Body of pancreas (tissue), 4 donors: Measurements from ENCODE around the gene RPS16. TPM values are rescaled to one million over a fixed set of nuclear protein-coding genes. Genes with fewer than 3 reads are reported as not detected.

Experiments used
- ATAC-seq: fragments of 150-250 bp; one replicate; pipeline ENCODE4 v1.9.1; 2016
- DNase-seq, 4 donors: peaks; one replicate each; pipeline ENCODE4 v3.0.0-alpha.2; 2019
- H3K27ac ChIP-seq, 4 donors: fragments of 200-600 bp; sonication (generic); 1 replicate in 3 of 4; 2 replicates in 1 of 4; pipeline versions ENCODE4 v1.5.1 to v1.6.1; 2016 to 2019; ENCODE audit warnings: mild to moderate bottlenecking in 1 of 4, mixed read lengths in 1 of 4, moderate library complexity in 1 of 4
- H3K27me3 ChIP-seq, 2 donors: fragments of 200-600 bp; sonication (generic); one replicate each; pipeline ENCODE4 v1.6.0; 2016; ENCODE audit warnings: mild to moderate bottlenecking in 1 of 2
- H3K36me3 ChIP-seq, 2 donors: fragments of 200-600 bp; sonication (generic); replicated peaks in 1 of 2; 2 replicates each; pipeline ENCODE4 v1.5.1; 2016; ENCODE audit warnings: low read depth in 2 of 2; ENCODE audit not compliant: insufficient read depth in 1 of 2
- H3K4me1 ChIP-seq: fragments of 200-600 bp; sonication (generic); one replicate; pipeline ENCODE4 v1.6.0; 2016
- H3K4me3 ChIP-seq, 2 donors: fragments of 200-600 bp; sonication (generic); 1 replicate in 1 of 2; 2 replicates in 1 of 2; pipeline ENCODE4 v1.5.1; 2016 to 2019
- H3K9me3 ChIP-seq, 3 donors: fragments of 200-600 bp; sonication (generic); 1 replicate in 2 of 3; 2 replicates in 1 of 3; pipeline ENCODE4 v1.5.1; 2016
- POLR2A ChIP-seq, 3 donors: fragments of 450-650 bp; IDR thresholded peaks; one replicate each; pipeline ENCODE4 v1.6.1; 2016; ENCODE audit warnings: antibody characterized with exemption in 3 of 3, mild to moderate bottlenecking in 2 of 3
- WGBS, 2 donors: methylation state at CpG; one replicate each; pipeline ENCODE4 v1.1.5; 2017; 5-methylcytosine and 5-hydroxymethylcytosine counted together
- intact Hi-C: fragments of 100-400 bp; cut with DNase I; formaldehyde crosslinking; loops from one replicate; pipeline ENCODE4 v1.15.1; 2023
- total RNA-seq, 2 donors: library from RNA; depleted of rRNA; stranded (reverse); fragments of >200 nt; gene quantifications; one replicate each; pipeline ENCODE4 v1.1.0, GENCODE V29; 2016
- TF ChIP-seq, protein P1 (sequence below), 7 experiments: fragments of 450-650 bp in 4 of 7; fragments of 200-600 bp in 3 of 7; sonication (generic) in 3 of 7; IDR thresholded peaks; one replicate each; pipeline ENCODE4 v1.5.1; 2016 to 2019; ENCODE audit warnings: antibody characterized with exemption in 7 of 7

Gene RPS16
- total RNA-seq, 2 donors from 2014 or later = 573 to 1,475 TPM

DNA sequence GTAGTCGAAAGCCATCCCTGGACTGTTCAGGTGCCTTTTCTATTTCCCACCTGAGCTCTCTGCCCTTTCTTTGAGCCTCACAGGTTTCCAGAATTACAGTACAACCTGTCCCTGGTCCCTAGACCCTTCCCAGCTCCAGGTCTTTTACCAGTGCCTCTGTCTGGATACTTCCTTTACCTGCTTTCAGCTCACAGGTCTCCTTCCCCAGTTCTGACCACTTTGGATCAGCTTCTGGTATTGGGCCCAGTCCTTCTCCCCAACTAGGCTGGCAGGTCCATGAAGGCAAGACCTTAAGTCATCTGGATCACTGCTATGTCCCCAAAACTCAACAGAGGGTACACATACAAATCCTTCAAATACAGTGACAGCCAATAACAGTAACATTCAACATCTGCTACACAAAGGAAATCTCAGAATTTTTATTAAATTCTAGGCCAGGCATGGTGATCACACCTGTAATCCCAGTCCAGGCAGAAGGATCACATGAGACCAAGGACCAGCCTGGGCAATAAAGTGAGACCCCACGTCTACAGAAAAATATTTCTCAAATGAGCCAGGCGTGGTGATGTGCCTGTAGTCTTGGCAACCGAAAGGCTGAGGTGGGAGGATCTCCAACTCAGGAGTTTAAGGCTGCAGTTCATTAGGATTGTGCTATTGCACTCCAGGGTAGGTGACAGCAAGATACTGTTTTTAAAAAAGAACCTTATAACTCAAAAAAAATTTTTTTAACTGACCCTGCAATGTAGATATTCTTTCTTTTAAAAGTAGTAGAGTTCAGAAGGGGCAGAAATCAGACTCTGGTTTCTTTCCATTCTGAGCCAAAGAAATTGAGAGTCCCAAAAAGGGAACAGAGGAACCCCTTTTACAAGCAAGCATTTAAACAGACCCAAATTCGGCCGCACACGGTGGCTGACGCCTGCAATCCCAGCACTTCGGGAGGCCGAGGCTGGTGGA is 1.3 kb downstream of the RPS16 start:
- Histone ChIP-seq H3K9me3 (no peaks in the 10 kb centered on the region), H3K27ac (peak overlapping the region in 2 of 4 donors; percentile 78 to 86), H3K4me3 (peak overlapping the region; percentile 41 to 98), H3K36me3 (peaks cover 0 to 13% of the 10 kb centered on the region in 2 donors), H3K4me1 (peaks cover 28% of the 10 kb centered on the region), H3K27me3 (no peaks in the 10 kb centered on the region)
- DNase-seq (no peak), ATAC-seq (no peak)
- TF ChIP-seq, protein P1, sequence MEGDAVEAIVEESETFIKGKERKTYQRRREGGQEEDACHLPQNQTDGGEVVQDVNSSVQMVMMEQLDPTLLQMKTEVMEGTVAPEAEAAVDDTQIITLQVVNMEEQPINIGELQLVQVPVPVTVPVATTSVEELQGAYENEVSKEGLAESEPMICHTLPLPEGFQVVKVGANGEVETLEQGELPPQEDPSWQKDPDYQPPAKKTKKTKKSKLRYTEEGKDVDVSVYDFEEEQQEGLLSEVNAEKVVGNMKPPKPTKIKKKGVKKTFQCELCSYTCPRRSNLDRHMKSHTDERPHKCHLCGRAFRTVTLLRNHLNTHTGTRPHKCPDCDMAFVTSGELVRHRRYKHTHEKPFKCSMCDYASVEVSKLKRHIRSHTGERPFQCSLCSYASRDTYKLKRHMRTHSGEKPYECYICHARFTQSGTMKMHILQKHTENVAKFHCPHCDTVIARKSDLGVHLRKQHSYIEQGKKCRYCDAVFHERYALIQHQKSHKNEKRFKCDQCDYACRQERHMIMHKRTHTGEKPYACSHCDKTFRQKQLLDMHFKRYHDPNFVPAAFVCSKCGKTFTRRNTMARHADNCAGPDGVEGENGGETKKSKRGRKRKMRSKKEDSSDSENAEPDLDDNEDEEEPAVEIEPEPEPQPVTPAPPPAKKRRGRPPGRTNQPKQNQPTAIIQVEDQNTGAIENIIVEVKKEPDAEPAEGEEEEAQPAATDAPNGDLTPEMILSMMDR (IDR thresholded peaks at IDR 0.05) = no peak
- no peak for TF ChIP-seq POLR2A (IDR thresholded peaks at IDR 0.05)
- 28 to 43% methylated on average over 10 of the region's 10 CpGs for whole genome bisulfite sequencing, 2 donors
- intact Hi-C loops = no loop called here

DNA sequence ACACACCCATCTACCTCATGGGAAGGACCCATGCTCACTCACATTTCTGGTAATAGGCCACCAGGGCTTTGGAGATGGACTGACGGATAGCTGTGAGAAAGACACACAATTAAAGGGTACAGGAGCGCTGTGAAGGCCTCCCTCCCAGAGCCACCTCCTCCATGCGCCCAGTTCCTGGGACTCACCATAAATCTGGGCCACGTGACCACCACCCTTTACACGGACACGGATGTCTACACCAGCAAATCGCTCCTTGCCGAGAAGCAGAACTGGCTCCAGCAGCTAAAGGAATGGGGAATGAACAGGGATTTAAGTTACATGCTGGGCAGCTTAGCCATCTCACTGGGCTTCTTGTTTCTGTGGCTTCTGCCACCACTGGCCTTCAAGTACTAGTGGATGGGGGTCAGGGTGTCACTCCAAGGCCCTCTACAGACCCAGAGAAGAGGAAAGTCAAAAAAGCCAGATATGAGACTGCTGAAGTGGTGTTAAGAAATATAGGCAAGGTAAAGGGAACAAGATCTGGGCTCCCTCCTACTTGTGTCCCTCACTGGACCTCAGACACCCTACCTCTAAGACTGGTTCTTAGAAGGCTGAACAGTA is 2.2 kb downstream of the RPS16 start:
- H3K9me3 ChIP-seq = no peaks in the 10 kb centered on the region
- intact Hi-C loops = no loop called here
- H3K4me3 ChIP-seq = no peak overlapping the region
- H3K36me3 ChIP-seq = peaks cover 0 to 13% of the 10 kb centered on the region in 2 donors
- WGBS, 2 donors = 97 to 98% methylated on average over 7 to 8 of the region's 8 CpGs
- no peak for ATAC-seq
- no peak for DNase-seq
- peaks cover 34% of the 10 kb centered on the region for H3K4me1 ChIP-seq
- no peak overlapping the region for H3K27ac ChIP-seq
- no peaks in the 10 kb centered on the region for H3K27me3 ChIP-seq
- TF ChIP-seq, protein P1 (IDR thresholded peaks at IDR 0.05) = no peak
- TF ChIP-seq POLR2A (IDR thresholded peaks at IDR 0.05) = no peak

DNA sequence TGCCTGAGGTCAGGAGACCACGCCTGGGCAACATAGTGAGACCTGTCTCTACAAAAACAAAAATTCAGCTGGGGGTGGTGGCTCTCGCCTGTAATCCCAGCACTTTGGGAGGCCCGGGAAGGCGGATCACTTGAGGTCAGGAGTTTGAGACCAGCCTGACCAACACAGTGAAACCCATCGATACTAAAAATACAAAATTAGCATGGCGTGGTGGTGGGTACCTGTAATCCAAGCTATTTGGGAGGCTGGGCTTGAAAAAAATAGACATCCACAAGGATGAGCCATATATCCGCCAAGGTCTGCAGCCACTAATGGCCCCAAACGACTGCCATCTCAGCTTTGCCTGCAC is 3.1 kb downstream of the RPS16 start:
- no peak for ATAC-seq
- DNase-seq = no peak
- Histone ChIP-seq H3K9me3 (no peaks in the 10 kb centered on the region), H3K36me3 (peaks cover 0 to 13% of the 10 kb centered on the region in 2 donors), H3K4me1 (peaks cover 40% of the 10 kb centered on the region), H3K27me3 (no peaks in the 10 kb centered on the region), H3K4me3 (no peak overlapping the region), H3K27ac (no peak overlapping the region)
- TF ChIP-seq POLR2A (IDR thresholded peaks at IDR 0.05) = no peak
- TF ChIP-seq, protein P1 (IDR thresholded peaks at IDR 0.05) = no peak
- intact Hi-C loops = no loop called here
- 94 to 95% methylated on average over 8 of the region's 8 CpGs for WGBS, 2 donors

DNA sequence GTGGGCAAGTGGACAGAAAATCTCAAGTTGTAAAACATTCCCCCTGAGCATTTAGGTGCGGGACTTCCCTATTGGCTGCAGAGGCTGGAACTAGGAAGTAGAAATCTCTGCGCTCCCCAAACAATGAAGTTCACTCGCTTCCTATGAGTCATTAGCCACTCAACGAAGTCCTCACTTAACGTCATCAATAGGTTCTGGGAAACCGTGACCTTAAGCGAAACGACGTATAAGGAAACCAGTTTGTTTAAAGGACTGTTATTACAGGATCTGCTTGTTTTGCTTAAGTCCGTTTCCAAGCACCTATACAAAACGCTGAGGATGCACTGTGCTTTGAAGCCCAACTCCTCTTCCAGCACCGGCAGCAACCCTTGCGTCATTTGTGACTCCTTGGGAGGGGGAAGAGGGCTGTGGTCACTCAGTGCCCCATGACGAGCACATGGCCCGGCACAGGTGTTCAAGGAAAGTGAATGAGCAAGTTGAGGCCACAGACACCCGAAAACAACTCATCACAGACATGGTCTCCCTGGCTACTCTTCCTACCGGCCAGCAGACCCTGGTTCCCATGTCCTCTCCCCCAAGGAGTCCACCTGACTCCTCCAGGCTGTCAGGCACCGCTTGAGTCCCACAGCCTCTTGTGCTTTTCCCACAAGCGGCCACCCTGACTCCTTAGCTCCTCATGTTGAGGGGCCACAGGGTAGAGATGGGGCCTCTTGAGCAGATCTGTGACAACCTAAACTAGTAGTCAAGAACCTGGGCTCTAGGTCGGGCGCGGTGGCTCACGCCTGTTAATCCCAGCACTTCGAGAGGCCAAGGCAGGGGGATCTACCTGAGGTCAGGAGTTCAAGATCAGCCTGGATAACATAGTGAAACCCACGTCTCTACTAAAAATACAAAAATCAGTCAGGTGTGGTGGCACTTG is 4.8 kb downstream of the RPS16 start:
- TF ChIP-seq, protein P1 (IDR thresholded peaks at IDR 0.05) = no peak
- TF ChIP-seq POLR2A (IDR thresholded peaks at IDR 0.05) = peak in 1 of 3 donors; percentile 22
- H3K4me1 ChIP-seq = peaks cover 31% of the 10 kb centered on the region
- WGBS, 2 donors = 60 to 76% methylated on average over 25 of the region's 25 CpGs
- DNase-seq (peak in 1 of 4 donors; percentile 55), ATAC-seq (no peak)
- peak overlapping the region in 3 of 4 donors; percentile 7 to 78 (median 34) for H3K27ac ChIP-seq
- intact Hi-C loops = no loop called here
- H3K4me3 ChIP-seq = no peak overlapping the region
- no peaks in the 10 kb centered on the region for H3K27me3 ChIP-seq
- peaks cover 0 to 13% of the 10 kb centered on the region in 2 donors for H3K36me3 ChIP-seq
- no peaks in the 10 kb centered on the region for H3K9me3 ChIP-seq
